Mesodermal cell (in vitro differentiated cells): ENCODE measurements around the gene RAMP2. TPM values are rescaled to one million over a fixed set of nuclear protein-coding genes. Genes with fewer than 3 reads are reported as not detected.
A peak's percentile ranks its signal among the peaks of the same experiment; 100 is the strongest.
"Not testable (repeated sequence)": the region's sequence is repeated elsewhere in the genome, so short reads cannot be mapped to it uniquely, and the experiment has no call there.

Experiments used
- H3K27ac ChIP-seq: 2 replicates; pipeline ENCODE4 v1.7.0; 2013; ENCODE audit warnings: mild to moderate bottlenecking, low read depth, low read length, moderate library complexity; ENCODE audit not compliant: severe bottlenecking
- H3K36me3 ChIP-seq: 2 replicates; pipeline ENCODE4 v1.7.1; 2013; ENCODE audit warnings: mild to moderate bottlenecking, low read length, moderate library complexity; ENCODE audit not compliant: control insufficient read depth, insufficient read depth
- H3K4me1 ChIP-seq: one replicate; pipeline ENCODE4 v1.7.1; 2013; ENCODE audit warnings: mild to moderate bottlenecking, low read length; ENCODE audit not compliant: insufficient read depth, control insufficient read depth, poor library complexity, severe bottlenecking
- H3K4me3 ChIP-seq: 2 replicates; pipeline ENCODE4 v1.7.0; 2013; ENCODE audit warnings: low read length, control low read depth, mild to moderate bottlenecking; ENCODE audit not compliant: insufficient read depth, poor library complexity, severe bottlenecking; ENCODE audit errors: extremely low read depth
- H3K9me3 ChIP-seq: 2 replicates; pipeline ENCODE4 v1.7.1; 2013; ENCODE audit warnings: mild to moderate bottlenecking, low read length, moderate library complexity; ENCODE audit not compliant: control insufficient read depth
- WGBS, 2 experiments: methylation state at CpG; one replicate each; pipeline ENCODE4 v1.1.5; 2013; ENCODE audit warnings: missing lambda C conversion rate in 2 of 2; ENCODE audit not compliant: insufficient coverage in 2 of 2; 5-methylcytosine and 5-hydroxymethylcytosine counted together
- polyA plus RNA-seq, 2 experiments: library from polyadenylated mRNA; stranded (reverse); fragments of 50-300 nt; gene quantifications; one replicate each; pipeline ENCODE4 v1.2.3, GENCODE V29; 2013

The RAMP2 gene
- polyA plus RNA-seq (2013, experiment 1 of 2) = 127 TPM
- polyA plus RNA-seq (2013, experiment 2 of 2) = 78.9 TPM

- 3 to 6% methylated on average over 50 to 65 of the region's 92 CpGs for WGBS, 2 experiments
- H3K36me3 ChIP-seq = no peaks in the 10 kb centered on the region
- H3K4me3 ChIP-seq = peak within 1 kb of the TSS; percentile 46
- H3K9me3 ChIP-seq = no peaks in the 10 kb centered on the region
- H3K4me1 ChIP-seq = peaks cover 26% of the 10 kb centered on the region
- no peak within 1 kb of the TSS for H3K27ac ChIP-seq
Observed at GRCh38 chr17:42760652-42761581, at the start of gene RAMP2. TSS of gene RAMP2 (plus strand) at chr17:42761227. CDS start at chr17:42761262, 35 bp downstream.

- Histone ChIP-seq H3K9me3 (no peaks in the 10 kb centered on the region), H3K4me1 (no peaks in the 10 kb centered on the region), H3K27ac (no peak overlapping the region), H3K36me3 (peaks cover 52% of the 10 kb centered on the region), H3K4me3 (no peak overlapping the region)
- WGBS, 2 experiments = 40% methylated on average over 1 of the region's 2 CpGs; no CpG with 5 or more reads in 1 of the 2 experiments
Observed at GRCh38 chr17:42720996-42721583, 39.9 kb upstream of the RAMP2 start.

- H3K27ac ChIP-seq = no peak overlapping the region
- H3K4me3 ChIP-seq = no peak overlapping the region
- H3K9me3 ChIP-seq = no peaks in the 10 kb centered on the region
- H3K36me3 ChIP-seq = peaks cover 47% of the 10 kb centered on the region
- 86% methylated on average over 1 of the region's 3 CpGs; no CpG with 5 or more reads in 1 of the 2 experiments for WGBS, 2 experiments
- no peaks in the 10 kb centered on the region for H3K4me1 ChIP-seq
Observed at GRCh38 chr17:42723636-42724035, 37.4 kb upstream of the RAMP2 start.

GRCh38 chr17:42725143-42725542 lies 35.9 kb upstream of the RAMP2 start:
- 97 to 100% methylated on average over 3 to 5 of the region's 6 CpGs for WGBS, 2 experiments
- H3K27ac ChIP-seq = no peak overlapping the region

GRCh38 chr17:42740699-42741098 lies 20.3 kb upstream of the RAMP2 start:
- H3K4me3 ChIP-seq = no peak overlapping the region
- peaks cover 5% of the 10 kb centered on the region for H3K9me3 ChIP-seq
- peaks cover 4% of the 10 kb centered on the region for H3K36me3 ChIP-seq
- no peak overlapping the region for H3K27ac ChIP-seq
- H3K4me1 ChIP-seq = peaks cover 6% of the 10 kb centered on the region
- WGBS, 2 experiments = no CpG with 5 or more reads among the region's 1 CpG

More at GRCh38 chr17:42725143-42725542, 35.9 kb upstream of the RAMP2 start:
- H3K4me1 ChIP-seq = no peaks in the 10 kb centered on the region
- H3K36me3 ChIP-seq = peaks cover 46% of the 10 kb centered on the region
- H3K9me3 ChIP-seq = no peaks in the 10 kb centered on the region
- H3K4me3 ChIP-seq = no peak overlapping the region

- not testable (repeated sequence) for H3K4me1 ChIP-seq, H3K27ac ChIP-seq, H3K9me3 ChIP-seq, H3K36me3 ChIP-seq, H3K4me3 ChIP-seq
- 96 to 100% methylated on average over 6 to 8 of the region's 11 CpGs for whole genome bisulfite sequencing, 2 experiments
Observed at GRCh38 chr17:42742916-42743315, 18.1 kb upstream of the RAMP2 start.

GRCh38 chr17:42743595-42744282 lies 17.3 kb upstream of the RAMP2 start:
- Histone ChIP-seq H3K4me1 (peaks cover 6% of the 10 kb centered on the region), H3K9me3 (peaks cover 5% of the 10 kb centered on the region), H3K4me3 (peak overlapping the region; percentile 67), H3K36me3 (peaks cover 4% of the 10 kb centered on the region), H3K27ac (peak overlapping the region; percentile 80)
- 50 to 78% methylated on average over 5 to 9 of the region's 10 CpGs for WGBS, 2 experiments

GRCh38 chr17:42744283-42744805 lies 16.7 kb upstream of the RAMP2 start:
- H3K4me3 ChIP-seq = peak overlapping the region; percentile 67
- peaks cover 4% of the 10 kb centered on the region for H3K36me3 ChIP-seq
- H3K27ac ChIP-seq = peak overlapping the region; percentile 80
- WGBS, 2 experiments = 2 to 5% methylated on average over 11 to 17 of the region's 32 CpGs
- peaks cover 5% of the 10 kb centered on the region for H3K9me3 ChIP-seq
- peaks cover 6% of the 10 kb centered on the region for H3K4me1 ChIP-seq

GRCh38 chr17:42744806-42745617 lies 16.0 kb upstream of the RAMP2 start, which contains the start of gene EZH1:
TSS of gene EZH1 (minus strand) at chr17:42745040. CDS start at chr17:42728941, 16,099 bp downstream.
- Histone ChIP-seq H3K9me3 (peaks cover 5% of the 10 kb centered on the region), H3K27ac (peak within 1 kb of the TSS; percentile 80), H3K4me3 (peak within 1 kb of the TSS; percentile 67), H3K36me3 (peaks cover 4% of the 10 kb centered on the region), H3K4me1 (peaks cover 8% of the 10 kb centered on the region)
- WGBS, 2 experiments = 11 to 16% methylated on average over 23 to 30 of the region's 50 CpGs
